ENCODE data around the gene TRIM34. TPM values are rescaled to one million over a fixed set of nuclear protein-coding genes. Genes with fewer than 3 reads are reported as not detected.

The TRIM34 gene
- total and polyA plus RNA-seq, 10 of the 15 experiments (the other 5 are each of a cell fraction or from before 2014, with no cell fraction given): 16.7 to 51.4 (median 21.5) TPM

DNA sequence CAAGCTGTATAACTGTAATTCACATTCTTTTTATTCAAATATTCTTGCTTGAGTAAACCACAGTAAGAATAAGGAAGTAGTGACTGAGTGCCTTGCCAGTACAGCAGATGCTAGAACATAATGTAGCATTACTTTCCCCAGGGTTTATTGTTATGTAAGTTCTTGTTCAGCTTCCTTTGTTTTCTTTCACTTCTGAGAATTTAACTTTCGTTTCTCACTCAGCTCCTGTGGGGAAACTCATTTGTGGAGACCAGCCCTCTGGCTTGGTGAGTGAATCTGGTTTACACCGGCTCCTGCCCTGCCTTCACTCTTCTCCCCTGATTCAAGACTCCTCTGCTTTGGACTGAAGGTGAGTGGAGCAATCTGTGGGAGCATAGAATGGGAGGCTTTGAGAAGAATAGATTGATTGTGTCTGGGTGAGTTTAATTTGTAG lies 64.8 kb downstream of the TRIM34 start, which contains the start of gene TRIM22 (continued):
- TF ChIP-seq GABPA (IDR thresholded peaks at IDR 0.05; ENCODE audit: low read depth) (no peak), ASH2L (IDR thresholded peaks at IDR 0.05; ENCODE audit: borderline replicate concordance, low read depth) (no peak)
- TF ChIP-seq, protein P1, sequence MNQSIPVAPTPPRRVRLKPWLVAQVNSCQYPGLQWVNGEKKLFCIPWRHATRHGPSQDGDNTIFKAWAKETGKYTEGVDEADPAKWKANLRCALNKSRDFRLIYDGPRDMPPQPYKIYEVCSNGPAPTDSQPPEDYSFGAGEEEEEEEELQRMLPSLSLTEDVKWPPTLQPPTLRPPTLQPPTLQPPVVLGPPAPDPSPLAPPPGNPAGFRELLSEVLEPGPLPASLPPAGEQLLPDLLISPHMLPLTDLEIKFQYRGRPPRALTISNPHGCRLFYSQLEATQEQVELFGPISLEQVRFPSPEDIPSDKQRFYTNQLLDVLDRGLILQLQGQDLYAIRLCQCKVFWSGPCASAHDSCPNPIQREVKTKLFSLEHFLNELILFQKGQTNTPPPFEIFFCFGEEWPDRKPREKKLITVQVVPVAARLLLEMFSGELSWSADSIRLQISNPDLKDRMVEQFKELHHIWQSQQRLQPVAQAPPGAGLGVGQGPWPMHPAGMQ (IDR thresholded peaks at IDR 0.05; ENCODE audit: borderline replicate concordance): no peak
- TF ChIP-seq, protein P2, sequence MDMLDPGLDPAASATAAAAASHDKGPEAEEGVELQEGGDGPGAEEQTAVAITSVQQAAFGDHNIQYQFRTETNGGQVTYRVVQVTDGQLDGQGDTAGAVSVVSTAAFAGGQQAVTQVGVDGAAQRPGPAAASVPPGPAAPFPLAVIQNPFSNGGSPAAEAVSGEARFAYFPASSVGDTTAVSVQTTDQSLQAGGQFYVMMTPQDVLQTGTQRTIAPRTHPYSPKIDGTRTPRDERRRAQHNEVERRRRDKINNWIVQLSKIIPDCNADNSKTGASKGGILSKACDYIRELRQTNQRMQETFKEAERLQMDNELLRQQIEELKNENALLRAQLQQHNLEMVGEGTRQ (IDR thresholded peaks at IDR 0.05; ENCODE audit: borderline replicate concordance, low read depth, low read length): no peak

DNA sequence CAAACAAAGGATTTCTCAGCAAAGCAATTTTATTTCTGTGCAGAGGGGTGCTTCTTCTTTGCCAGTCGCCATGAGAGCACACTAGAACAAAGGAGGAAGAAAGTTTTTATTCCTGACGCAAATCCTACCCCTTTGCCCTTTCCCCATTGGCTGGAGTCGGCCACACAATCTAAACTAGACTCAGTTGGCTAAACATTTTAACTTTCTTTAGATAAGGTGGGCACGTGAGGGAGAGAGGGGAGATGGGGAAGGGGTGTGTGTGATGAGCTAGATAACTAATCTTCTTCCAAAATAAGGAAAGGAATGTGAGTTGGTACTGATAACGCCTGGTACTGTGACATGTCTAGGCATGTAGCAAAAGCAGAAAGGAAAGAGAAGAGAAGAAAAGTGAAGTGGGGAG lies 65.4 kb downstream of the TRIM34 start:
- no peaks in the 10 kb centered on the region for H3K27me3 ChIP-seq (replicated peaks in 1 of 2; ENCODE audit: control insufficient read depth in 2 of 2, insufficient read depth in 2 of 2, low read length in 1 of 2)
- POLR2A ChIA-PET: interaction anchor here (1.4 to 6.1 kb wide), 4 partner anchors 10 to 64 kb away, joined by 4 to 58 read pairs (median 32); partner anchors contain the start of gene TRIM34
- CTCF ChIA-PET: interaction anchor here (0.8 to 3.3 kb wide), 9 partner anchors 11 to 120 kb away, joined by 3 to 25 read pairs (median 4); partner anchors contain the start of gene OR52N2
- peak overlapping the region; percentile 78 for H3K4me3 ChIP-seq
- under 1% methylated on average over 5 of the region's 5 CpGs for WGBS (ENCODE audit: insufficient coverage, insufficient replicate concordance, low lambda C conversion rate, missing lambda C conversion rate)
- no peaks in the 10 kb centered on the region for H3K9me3 ChIP-seq (replicated peaks; ENCODE audit: control insufficient read depth, insufficient read depth, low read length)
- H3K4me1 ChIP-seq (ENCODE audit: control insufficient read depth, insufficient read depth, low read length): peaks cover 8% of the 10 kb centered on the region
- H3K36me3 ChIP-seq (ENCODE audit: control insufficient read depth in 2 of 2, insufficient read depth in 2 of 2, low read length in 1 of 2): peaks cover 0 to 7% of the 10 kb centered on the region in 2 experiments; a peak in 1 of 4 replicates
- peak overlapping the region; percentile 100 for H3K27ac ChIP-seq (ENCODE audit: control insufficient read depth, insufficient read depth)
- ATAC-seq: peak; percentile 11
- H4K20me1 ChIP-seq (ENCODE audit: control insufficient read depth, insufficient read depth): no peaks in the 10 kb centered on the region
- SMC1A ChIA-PET (ENCODE audit: uncharacterized antibody, unreplicated experiment): interaction anchor here (0.6 to 6.6 kb wide), 13 partner anchors 8 to 171 kb away, joined by 3 to 96 read pairs (median 6); partner anchors contain the start of gene TRIM6
- H3K4me2 ChIP-seq (ENCODE audit: control insufficient read depth, insufficient read depth): peak overlapping the region; percentile 80
- BruUV-seq (replicated peaks): no TSS peak
- peak overlapping the region; percentile 100 for H3K9ac ChIP-seq (ENCODE audit: control insufficient read depth, insufficient read depth, low read length)
- no peak for DNase-seq (ENCODE audit: low read depth, low spot score)
- RAD21 ChIA-PET (ENCODE audit: unreplicated experiment): interaction anchor here (1.1 to 5.0 kb wide), 11 partner anchors 10 to 141 kb away, joined by 3 to 61 read pairs (median 5); partner anchors contain the start of genes OR52N2 and TRIM34
- H2AFZ ChIP-seq (ENCODE audit: control insufficient read depth, low read depth, low read length): no peak overlapping the region; the same call in 1 of the 2 replicates
- intact Hi-C loops (cut with micrococcal nuclease; ENCODE audit: unreplicated experiment) (loop anchor here (10.0 kb wide), 1 partner anchor 1055 kb away; no protein-coding TSS in a partner anchor), in situ Hi-C loops (cut with MboI) (loop anchor here (25.0 kb wide), 2 partner anchors 1822 to 1828 kb away; partner anchors contain the start of genes PPFIBP2 and STIM1)
- H3K79me2 ChIP-seq (ENCODE audit: control insufficient read depth, insufficient read depth, low read length): peaks cover 67% of the 10 kb centered on the region
- no peak for FAIRE-seq
- TF ChIP-seq JUNB (IDR thresholded peaks at IDR 0.05) (no peak), LARP7 (IDR thresholded peaks at IDR 0.05) (no peak), POLR2AphosphoS2 (IDR thresholded peaks at IDR 0.05; ENCODE audit: low read depth, low read length) (no peak), SMAD1 (IDR thresholded peaks at IDR 0.05; ENCODE audit: low read depth, partially characterized antibody) (peak; percentile 17), YY1 (IDR thresholded peaks at IDR 0.05; ENCODE audit: low read depth, low read length) (0 out of 2 replicates have a peak, but pooled peaks have one; percentile 38), BACH1 (IDR thresholded peaks at IDR 0.05; ENCODE audit: borderline replicate concordance) (0 out of 2 replicates have a peak, but pooled peaks have one; percentile 8), CHD1 (IDR thresholded peaks at IDR 0.05; ENCODE audit: low read depth, low read length) (0 out of 2 replicates have a peak, but pooled peaks have one; percentile 49), YBX1 (IDR thresholded peaks at IDR 0.05) (no peak), ASH2L (IDR thresholded peaks at IDR 0.05; ENCODE audit: borderline replicate concordance, low read depth) (no peak)
- TF ChIP-seq, protein P3, sequence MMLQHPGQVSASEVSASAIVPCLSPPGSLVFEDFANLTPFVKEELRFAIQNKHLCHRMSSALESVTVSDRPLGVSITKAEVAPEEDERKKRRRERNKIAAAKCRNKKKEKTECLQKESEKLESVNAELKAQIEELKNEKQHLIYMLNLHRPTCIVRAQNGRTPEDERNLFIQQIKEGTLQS (IDR thresholded peaks at IDR 0.05; ENCODE audit: borderline replicate concordance, extremely low read depth, low read depth, low read length): no peak
- TF ChIP-seq, protein P4, sequence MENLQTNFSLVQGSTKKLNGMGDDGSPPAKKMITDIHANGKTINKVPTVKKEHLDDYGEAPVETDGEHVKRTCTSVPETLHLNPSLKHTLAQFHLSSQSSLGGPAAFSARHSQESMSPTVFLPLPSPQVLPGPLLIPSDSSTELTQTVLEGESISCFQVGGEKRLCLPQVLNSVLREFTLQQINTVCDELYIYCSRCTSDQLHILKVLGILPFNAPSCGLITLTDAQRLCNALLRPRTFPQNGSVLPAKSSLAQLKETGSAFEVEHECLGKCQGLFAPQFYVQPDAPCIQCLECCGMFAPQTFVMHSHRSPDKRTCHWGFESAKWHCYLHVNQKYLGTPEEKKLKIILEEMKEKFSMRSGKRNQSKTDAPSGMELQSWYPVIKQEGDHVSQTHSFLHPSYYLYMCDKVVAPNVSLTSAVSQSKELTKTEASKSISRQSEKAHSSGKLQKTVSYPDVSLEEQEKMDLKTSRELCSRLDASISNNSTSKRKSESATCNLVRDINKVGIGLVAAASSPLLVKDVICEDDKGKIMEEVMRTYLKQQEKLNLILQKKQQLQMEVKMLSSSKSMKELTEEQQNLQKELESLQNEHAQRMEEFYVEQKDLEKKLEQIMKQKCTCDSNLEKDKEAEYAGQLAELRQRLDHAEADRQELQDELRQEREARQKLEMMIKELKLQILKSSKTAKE (IDR thresholded peaks at IDR 0.05; ENCODE audit: low read depth, poor library complexity, severe bottlenecking): peak; percentile 23
